CD4-positive, alpha-beta T cell treated with Interleukin-15 for 4 hours (primary cell): ENCODE results near the gene RIN3.
A peak's percentile ranks its signal among the peaks of the same experiment; 100 is the strongest.
"Not testable (repeated sequence)": the region's sequence is repeated elsewhere in the genome, so short reads cannot be mapped to it uniquely, and the experiment has no call there.

Experiments used
- DNase-seq: peaks from one replicate; pipeline ENCODE4 v3.0.0-alpha.2; 2020; ENCODE audit warnings: low spot score

RIN3 gene

DNA sequence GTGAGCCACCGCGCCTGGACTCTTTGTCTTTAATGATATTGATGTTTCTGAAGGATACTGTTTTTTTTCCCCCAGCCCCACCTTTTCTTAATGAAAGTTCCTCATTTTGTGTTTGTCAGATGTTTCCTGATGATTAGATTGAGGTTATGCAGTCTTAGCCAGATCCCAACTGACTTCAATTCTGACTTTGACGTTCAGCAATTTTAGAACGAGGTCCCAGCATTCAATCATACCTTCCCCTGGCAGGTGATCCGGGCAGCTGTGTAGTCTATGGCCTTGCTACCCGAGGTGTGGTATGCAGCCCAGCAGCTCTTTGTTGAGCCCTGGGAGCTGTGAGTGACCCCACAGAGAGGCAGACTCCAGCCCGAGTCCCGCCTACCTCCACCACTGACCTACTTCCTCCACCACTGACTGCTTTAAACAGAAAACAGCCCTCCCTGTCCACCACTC, 152.1 kb downstream of the RIN3 start:
- DNase-seq, result no peak

DNA sequence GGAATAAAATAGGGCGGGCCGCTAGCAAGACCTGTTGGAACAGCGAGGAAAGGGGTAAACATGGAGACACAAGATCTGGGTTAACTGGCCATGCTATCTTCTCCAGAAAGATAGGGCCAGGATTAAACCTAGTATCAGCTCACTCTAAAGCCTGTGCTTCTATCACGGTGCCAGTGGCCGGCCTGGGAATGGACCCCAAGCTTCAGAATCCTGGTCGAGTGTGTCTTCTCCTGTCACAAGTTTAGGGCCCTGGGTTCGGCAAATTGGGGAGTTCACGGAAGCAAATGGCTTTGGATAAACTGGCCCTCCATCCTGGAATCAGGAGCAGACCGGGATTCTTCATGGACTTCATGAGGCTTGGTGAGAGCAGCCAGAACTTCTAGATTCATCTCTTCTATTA, 152.7 kb downstream of the RIN3 start:
- DNase-seq, result no peak

DNA sequence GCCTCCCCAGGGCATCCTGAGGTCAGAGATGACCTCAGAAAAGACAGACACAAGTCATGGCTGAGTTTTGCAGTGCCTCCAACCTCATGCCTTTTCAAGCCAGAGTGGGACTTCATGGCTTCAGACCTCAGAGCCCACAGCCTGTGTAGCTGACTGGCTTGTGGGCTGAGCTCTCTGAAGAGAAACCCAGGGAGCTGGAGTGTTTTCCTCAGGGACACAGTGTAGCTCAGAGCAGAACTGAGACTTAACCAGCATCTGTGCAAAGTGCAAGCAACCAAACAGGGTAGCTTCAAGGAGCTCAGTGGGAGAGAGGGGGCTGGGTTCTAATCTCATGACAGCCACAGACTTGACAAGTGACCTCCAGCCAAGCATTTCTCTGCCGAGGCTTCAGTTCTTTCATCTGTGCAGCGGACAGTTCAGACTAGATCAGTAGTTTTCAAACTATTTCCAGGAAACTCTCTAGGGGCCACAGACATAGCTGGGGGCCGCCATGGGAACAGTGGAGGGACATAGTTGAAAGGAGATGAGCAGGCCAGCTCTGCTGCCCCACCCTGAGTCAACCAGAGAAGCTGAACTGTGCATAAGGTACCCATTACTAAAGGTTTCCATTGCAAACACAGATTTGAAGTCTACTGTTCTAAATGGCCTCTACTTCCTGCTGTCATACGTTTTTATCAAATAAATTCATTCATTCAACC, 154.8 kb downstream of the RIN3 start:
- DNase-seq, result no peak

DNA sequence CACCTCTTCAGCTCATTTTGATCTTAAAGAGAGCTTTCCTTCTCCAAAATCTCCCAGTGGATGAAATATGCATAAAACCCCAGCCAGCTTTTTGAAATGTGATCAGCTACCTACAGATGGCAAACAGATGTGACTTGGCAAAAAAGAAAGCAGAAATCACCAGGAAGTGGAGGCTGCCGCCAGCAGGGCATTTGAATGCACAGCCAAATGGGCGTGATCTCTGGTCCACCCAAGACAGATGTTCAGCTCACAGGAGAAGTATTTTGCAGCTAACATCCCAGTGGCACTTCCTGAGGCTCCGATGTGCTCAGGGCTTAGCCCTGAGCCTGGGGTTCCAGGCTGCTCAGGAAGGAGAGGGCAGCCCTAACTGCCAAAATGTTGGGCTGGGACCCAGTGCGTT, 156.6 kb downstream of the RIN3 start:
- no peak for DNase-seq

DNA sequence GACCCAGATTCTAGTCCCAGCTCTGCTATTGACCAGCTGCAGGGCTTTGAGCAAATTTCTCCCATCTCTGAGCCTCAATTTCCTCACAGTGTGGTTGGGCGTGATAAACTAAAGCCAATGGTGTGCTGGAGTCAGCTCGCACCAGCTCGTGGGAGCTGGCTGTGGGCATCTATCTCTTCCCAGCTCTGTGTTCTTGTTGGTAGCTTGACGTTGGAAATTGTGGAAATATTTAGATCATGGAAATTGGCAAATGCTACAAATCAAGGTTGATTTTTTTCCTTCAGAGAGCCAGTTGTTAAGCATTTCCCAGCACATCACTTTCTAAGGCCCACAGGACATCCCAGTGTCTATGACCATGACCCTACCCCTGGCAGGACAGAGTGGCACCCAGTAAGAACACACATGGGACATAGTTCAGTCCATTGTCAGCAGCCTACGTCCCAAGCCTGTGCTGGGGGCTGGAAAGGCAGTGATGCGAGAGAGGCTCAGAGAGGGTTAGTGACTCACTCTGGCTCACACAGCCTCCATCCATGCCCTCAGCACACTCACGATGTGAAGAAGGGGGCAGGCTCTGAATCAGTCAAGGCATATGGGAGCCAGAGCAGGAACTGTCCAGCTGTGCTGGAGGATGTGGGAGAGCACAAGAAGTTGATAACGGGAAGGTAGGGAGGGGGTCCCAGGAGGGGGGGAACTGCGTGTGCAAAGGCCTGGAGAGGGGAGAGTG, 157.2 kb downstream of the RIN3 start:
- DNase-seq, result no peak

DNA sequence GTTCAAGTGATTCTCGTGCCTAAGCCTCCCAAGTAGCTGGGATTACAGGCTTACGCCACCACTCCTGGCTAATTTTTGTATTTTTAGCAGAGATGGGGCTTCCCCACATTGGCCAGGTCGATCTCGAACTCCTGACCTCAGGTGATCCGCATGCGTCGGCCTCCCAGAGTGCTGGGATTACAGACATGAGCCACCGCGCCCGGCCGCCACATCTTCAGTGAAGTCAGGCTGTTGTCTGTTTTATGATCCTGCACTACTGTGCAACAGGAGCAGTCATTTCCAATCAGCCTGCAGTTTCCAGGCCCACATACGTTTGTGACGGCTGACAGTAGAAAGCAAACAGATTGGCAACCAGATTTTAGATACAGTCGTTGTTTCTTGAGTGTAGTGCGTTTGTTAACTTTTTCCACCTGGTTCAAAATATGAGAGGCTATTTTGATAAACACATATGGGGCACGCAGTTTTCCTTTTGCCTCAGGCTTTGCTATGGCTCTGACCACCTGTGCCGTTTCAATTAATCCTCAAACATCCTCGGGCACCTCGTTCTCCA, 160.1 kb downstream of the RIN3 start:
- DNase-seq, result no peak

DNA sequence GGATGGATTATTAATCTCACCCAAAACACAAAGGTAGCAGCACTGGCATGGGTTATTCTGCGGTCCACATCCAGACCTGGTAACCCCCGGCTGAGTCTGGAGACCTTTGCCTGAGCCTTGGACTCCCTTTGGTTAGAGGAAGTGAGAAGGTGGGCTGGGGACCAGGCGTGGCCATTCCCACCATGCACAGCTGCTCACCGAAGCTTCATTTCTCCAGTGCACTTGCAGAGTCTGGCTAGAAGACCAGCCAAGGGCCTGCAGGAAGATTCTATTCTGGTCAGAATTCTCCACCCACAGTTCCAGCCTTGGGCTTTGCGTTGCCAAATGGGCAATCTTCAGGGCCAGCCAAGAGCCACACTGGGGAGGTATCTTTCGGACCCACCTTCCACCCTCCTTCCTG, 161.8 kb downstream of the RIN3 start:
- no peak for DNase-seq

DNA sequence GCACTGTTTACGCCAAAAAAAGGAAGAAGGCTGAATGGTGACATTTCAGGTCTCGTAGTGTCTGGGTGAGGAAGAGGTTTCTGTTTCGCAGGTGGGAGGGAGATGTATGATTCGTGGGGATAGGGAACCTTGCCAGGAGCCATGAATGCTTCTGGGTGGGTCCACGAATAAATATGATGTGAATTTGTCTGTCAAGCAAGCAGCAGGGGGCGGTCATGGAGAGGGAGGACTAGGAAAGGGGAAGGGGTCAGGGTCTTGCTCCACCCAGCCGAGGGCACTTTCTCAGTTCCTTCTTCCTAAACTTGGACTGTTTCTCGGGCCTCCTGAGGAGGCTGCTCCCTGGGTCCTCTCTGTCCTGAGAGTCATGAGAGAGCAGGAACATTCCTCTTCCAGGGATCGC, 162.4 kb downstream of the RIN3 start:
- no peak for DNase-seq

DNA sequence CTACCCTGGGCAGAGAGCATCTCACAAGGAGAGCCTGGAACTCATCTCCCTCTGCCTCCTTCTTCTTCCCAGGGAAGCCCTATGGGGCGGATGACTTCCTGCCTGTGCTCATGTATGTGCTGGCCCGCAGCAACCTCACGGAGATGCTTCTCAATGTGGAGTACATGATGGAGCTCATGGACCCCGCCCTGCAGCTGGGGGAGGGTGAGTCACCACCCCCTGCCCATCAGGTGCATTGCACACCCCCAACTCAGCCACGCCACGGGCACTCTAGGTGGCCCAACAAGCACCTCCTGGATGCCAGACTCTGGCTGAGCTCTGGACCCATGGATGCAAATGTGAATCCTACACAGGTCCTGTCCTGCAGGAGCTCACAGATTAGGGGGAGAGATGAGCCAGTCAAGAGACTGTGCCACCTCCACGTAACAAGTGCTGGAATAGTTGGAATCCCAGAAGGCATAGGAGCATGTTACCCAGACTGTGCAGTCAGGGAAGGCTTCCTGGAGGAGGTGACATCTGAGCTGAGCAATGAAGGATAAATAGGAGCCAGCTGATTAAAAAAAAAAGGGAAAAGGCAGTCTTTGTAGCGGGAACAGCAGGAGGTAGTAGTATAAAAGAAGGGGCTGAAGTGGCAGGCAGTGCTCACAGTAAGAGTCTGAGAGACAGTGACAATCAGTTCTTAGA, 163.0 kb downstream of the RIN3 start:
- no peak for DNase-seq

DNA sequence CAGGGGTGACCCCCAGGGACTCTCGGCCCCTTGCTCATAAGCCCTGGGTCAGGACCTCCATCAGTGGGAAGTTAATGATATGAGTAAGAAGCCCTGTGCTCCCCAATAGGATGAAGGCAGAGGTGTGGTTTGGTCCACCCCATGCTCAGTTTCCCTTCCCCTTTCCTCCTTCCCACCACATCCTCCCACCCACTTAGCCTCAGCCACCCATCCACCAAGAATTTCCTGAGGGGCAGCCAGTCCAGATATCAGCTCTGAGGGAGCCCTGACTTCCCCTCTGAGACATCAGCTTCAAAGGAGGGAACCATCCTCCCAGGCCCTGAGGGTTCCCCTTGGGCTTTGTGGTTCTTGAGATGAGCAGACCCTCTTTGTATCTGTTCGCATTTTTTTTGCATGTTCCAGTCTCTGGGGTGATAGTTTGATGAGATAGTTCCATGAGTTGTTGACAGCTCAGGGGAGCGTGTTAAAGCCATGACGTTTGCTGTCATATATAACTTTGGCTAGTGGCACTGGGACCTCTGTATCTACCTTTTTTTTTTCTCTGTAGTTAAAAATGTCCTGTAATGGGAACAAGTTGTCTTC, 163.6 kb downstream of the RIN3 start:
- no peak for DNase-seq

DNA sequence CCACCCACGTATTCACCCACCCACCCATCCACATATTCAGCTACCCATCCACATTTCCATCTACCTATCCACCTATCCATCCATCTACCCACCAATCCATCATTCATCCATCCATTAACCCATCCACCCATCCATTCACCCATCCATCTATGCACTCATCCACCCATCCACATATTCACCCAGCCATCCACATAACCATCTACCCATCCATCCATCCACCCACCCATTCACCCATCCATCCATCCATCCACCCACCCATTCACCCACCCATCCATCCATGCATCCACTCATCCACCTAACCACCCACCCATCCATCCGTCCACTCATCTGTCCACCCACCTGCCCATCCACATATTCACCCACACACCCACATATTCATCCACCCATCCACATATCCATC, 164.4 kb downstream of the RIN3 start:
- DNase-seq, result no peak

DNA sequence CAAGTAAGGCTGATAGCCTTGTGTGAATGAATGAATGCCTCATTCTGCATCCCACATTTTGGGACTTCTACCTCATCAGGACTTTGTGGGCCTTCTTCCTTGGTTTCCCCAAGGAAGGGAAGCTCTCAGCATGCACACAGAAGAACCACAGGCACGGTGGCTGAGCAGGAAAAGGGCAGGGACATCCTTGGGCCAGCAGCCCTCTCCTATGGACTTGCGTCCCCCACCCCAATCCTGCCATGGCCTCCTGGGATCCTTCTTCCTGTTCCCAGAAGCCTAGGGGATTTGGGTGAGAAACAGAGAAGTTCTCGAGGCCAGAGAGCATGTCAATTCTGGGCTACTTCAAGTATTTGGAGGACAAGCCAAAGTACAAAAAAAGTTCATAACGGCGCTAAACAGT, 165.2 kb downstream of the RIN3 start:
- DNase-seq, result no peak

DNA sequence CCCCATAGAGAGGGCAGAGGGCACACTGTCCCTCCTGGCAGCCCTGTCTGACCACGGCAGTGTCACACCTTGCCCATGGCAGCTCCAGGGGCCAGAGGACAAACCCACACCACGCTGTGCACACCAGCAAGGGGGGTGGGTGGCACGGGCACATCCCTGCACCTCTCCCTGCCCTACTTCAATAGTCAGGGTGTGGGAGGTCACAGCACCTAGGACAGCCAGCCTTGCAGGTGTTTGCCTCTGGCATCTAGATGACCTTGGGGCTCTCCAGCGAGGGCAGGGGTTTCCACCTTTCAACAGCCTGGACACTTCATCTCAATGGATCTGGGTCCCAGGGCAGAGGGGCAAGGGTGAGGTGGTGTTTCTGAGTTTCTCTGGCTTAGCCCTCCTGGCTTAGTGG, 165.7 kb downstream of the RIN3 start:
- no peak for DNase-seq

DNA sequence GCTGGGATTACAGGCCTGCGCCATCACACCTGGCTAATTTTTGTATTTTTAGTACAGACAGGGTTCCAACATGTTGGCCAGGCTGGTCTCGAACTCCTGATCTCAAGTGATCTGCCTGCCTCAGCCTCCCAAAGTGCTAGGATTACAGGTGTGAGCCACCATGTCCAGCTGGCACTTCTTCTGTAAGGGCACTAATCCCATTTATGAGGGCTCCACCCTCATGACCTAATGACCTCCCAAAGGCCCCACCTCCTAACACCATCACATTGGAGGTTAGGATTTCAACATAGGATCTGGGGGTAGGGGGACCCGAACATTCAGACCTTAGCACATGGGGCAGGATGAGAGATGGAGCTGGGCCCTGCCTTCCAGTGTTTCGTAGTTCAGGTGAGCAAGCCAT, 166.7 kb downstream of the RIN3 start:
- DNase-seq, result not testable (repeated sequence)

DNA sequence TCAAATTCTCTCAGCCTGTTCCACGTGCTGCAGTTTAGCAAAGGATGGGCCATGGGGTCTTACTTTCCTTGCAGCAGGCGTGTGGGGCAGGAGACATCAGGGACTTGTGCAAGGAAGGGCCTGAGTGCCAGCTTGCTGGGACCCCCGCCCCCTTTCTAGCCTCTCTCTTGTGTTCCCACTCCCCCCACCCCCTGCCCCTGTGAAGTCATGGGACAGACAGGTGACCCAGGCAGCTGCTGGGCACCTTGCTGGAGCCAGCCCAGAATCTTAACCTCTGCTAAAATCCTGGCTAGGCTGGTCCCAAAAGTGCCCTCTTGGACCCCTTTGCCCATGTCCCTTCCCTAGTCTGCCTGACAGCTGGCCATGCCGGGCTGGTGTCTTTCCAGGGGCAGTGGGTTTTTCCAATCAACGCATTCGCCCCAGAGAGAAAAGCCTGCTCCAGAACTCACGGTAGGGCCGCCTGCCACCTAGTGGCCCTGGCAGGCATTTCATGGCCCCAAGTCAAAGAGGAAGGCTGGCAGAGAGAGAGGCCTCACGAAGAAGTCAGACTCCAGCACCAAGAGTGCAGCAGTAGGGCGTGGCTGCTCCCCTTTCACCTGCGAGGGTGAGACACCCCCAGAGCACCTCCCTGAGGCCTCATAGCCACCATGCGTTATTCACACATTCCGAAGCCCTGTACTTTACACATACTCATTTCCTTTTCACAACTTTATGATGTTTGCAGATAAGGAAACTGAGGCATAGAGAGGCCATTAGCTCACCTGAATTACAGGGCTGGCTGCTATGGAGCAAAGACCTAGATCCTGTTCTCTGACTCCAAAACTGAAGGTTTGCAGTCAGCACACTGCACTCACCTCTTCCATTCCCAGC, 167.4 kb downstream of the RIN3 start:
- peak; percentile 80 for DNase-seq

DNA sequence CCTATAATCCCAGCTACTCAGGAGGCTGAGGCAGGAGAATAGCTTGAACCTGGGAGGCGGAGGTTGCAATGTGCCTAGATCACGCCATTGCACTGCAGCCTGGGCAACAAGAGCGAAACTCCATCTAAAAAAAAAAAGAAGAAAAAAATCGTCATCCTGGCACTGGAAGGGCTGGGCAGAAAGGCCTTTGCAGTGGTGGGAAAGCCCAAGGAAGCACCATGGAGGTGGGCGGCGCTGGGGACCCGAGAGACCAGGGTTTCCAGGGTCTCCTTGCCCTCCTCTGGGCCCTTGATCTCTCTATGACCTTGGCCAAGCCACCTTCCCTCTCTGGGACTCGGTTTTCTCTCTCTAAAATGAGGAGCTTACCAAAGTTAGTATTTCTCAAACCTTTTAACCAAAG, 169.5 kb downstream of the RIN3 start:
- no peak for DNase-seq

DNA sequence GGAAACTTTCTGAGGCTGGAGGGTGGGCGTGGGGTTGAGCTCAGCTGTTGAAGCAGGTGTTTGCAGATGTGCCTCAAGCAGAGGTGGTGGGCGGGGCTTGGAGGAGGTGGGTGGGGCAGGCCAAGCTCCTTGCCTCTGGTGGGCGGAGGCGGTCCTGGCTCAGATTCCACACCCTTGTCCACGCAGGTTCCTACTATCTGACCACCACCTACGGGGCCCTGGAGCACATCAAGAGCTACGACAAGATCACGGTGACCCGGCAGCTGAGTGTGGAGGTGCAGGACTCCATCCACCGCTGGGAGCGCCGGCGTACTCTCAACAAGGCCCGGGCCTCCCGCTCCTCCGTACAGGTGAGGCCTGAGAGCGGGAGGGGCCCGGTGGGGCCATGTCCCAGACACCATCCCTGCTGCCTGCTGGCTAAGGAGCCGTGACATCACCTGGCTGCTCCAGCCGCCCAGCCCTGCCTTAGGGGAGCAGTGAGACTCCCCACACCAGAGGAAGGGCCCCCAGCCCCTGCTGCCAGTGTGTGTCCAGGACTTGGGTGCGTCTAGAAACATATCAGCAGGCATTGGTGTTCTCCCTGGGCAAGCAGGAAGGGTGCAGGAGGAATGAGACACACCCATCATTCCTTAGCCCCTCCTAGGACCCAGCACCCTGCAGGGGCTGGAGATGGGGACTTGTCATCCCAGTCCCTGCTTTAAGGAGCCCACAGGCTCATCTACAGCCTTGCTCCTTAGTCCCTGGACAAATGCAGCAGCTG, 171.4 kb downstream of the RIN3 start:
- no peak for DNase-seq

DNA sequence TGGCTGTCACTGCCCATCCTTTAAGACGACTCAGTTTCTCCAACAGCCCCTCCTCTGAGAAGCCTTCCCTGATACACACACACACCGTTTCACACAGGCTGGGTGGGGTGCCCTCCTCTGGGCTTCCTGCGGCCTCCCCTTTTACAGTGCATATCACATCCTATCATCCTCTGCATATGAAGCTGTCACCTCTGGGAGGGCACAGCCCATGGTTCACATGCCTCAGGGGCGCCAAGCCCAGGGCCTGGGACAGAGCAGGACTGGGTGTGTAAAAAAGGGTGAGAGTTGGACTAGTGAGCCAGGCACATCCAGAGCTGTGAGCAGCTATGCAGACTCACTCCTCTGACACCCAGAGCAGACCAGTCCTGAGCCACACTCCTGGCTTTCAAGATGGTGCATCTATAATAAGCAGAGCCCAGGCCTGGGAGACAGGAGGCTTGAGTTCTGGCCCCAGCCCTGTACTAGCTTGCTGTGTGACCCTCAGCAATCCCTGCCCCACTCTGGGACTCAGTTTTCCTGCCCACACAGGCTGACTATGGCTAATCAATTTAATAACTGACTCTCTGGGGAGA, 172.3 kb downstream of the RIN3 start:
- DNase-seq, result no peak

DNA sequence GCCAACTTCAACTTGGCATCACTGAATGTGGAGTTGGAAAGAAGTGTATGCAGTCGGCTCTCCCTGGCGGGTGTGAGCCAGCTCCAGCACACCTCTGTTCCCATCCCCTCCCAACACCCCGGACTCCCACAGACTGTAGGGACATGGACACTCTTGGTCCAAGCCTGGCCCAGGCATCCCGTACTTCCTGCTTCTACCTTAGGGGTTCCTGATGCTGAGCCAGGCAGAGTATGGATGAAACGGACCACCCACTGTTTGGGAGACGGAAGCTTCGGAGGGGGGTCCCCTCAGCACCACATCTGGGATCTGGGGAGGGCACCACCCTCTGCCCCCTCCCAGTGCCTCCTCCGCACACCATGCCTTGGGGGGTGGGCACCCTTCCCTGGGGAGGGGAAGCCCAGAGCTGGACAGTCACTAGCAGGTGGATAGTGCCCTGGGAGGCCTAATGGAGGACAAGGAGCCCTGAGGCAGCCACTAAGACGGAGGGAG, 172.9 kb downstream of the RIN3 start:
- no peak for DNase-seq

DNA sequence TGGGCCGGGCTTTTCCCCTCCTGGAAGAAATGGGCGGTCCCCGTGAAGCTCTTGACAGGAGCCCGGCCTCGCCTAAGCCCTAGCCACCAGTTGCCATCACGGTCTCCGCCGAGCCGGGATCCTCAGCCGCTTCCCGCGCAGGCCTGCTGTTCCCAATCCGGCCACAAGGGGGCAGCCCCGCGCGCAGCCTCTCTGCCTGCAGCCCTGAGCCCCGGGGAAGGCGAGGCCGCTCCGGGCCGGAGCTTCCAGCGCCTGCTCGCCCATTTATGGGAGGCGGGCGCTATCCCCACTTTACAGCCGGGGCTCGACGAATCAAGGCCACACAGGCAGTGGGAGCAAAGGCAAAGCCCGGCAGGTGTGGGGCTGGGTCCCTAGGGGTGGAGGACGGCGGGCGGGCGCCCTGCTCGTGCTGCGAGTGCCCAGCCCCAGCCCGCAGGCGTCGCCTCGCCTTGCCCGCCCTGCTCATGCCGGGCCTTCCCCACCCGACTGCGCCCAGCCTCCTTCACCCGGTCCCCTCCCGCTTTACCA, 173.4 kb downstream of the RIN3 start:
- peak; percentile 67 for DNase-seq
